ENCODE results near the gene KAZN.
A peak's percentile ranks its signal among the peaks of the same experiment; 100 is the strongest.

The KAZN gene

DNA sequence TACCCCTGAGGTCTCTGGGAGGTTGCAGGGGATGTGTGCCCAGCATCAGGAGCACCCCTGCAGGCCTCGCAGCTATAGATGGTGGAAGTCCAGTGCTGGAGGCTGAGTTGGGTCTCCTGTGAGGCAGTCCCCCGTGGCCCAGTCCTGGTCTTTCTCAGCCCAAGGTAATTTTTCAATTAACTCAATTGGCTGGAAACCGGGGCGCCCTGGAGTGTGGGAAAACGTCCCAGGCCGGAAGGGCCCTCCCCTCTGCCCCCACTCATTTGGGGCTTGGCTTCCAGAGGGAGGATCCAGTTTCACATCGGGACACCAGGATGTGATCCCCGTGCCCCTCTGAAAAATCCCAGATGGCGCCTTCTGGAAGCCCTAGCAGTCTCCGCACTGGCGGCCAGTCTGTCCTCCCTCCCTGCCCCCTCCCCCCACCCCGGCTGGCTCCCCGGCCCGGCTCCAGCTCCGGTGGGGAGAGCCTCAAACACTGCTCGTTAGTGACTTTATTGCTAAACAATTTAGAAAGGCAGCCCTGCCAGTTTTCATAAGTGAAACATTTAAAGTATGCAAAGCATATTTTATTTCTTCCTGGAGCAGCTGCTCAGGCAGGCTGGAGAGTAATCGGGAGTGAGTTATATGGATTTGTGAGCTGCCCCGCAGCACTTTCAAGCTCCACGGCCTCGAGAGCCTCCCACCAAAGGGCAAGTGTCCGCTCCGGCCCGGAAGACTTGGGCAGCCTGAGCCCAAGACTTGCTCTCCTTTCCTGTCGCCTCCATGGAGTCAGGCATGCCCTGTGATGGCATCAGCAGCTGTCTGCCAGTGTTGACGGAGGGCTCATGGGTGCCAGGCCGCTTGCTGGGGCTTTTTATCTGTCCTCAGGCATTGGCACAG, 346.9 kb downstream of the KAZN start:
- DNase-seq (ENCODE audit: low read depth), result peak; percentile 74
- H3K4me3 ChIP-seq (replicated peaks; ENCODE audit: low read depth, low read length), result peak overlapping the region; percentile 19
- TF ChIP-seq, protein P1, sequence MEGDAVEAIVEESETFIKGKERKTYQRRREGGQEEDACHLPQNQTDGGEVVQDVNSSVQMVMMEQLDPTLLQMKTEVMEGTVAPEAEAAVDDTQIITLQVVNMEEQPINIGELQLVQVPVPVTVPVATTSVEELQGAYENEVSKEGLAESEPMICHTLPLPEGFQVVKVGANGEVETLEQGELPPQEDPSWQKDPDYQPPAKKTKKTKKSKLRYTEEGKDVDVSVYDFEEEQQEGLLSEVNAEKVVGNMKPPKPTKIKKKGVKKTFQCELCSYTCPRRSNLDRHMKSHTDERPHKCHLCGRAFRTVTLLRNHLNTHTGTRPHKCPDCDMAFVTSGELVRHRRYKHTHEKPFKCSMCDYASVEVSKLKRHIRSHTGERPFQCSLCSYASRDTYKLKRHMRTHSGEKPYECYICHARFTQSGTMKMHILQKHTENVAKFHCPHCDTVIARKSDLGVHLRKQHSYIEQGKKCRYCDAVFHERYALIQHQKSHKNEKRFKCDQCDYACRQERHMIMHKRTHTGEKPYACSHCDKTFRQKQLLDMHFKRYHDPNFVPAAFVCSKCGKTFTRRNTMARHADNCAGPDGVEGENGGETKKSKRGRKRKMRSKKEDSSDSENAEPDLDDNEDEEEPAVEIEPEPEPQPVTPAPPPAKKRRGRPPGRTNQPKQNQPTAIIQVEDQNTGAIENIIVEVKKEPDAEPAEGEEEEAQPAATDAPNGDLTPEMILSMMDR (IDR thresholded peaks at IDR 0.05; ENCODE audit: low read length, missing control alignments), result no peak

DNA sequence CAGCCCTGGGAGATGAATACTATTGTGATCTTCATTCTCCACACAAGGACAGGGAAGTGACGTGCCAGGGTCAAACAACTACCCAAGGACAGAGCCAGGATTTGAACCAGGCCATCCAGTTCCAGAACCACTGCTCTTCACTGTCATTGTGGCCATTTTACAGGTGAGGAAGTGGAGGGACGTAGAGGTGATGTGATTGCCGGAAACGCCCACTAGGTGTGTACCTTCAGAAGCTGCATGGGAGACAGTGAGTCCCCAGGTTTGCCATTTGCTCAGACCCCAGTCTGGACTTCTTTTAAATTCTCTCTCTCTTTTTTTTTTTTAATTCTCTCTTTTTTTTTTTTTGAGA, 347.5 kb downstream of the KAZN start:
- TF ChIP-seq, protein P1 (IDR thresholded peaks at IDR 0.05; ENCODE audit: low read length, missing control alignments), result no peak
- DNase-seq (ENCODE audit: low read depth), result no peak
- no peak overlapping the region for H3K4me3 ChIP-seq (replicated peaks; ENCODE audit: low read depth, low read length)

GRCh38 chr1:14946684-14947238, 348.3 kb downstream of the KAZN start:
- peak; percentile 46 for DNase-seq (ENCODE audit: low read depth)
- TF ChIP-seq, protein P1 (IDR thresholded peaks at IDR 0.05; ENCODE audit: low read length, missing control alignments), result no peak
- no peak overlapping the region for H3K4me3 ChIP-seq (replicated peaks; ENCODE audit: low read depth, low read length)

GRCh38 chr1:14947421-14947820, 348.9 kb downstream of the KAZN start:
- TF ChIP-seq, protein P1 (IDR thresholded peaks at IDR 0.05; ENCODE audit: low read length, missing control alignments), result no peak
- no peak for DNase-seq (ENCODE audit: low read depth)
- no peak overlapping the region for H3K4me3 ChIP-seq (replicated peaks; ENCODE audit: low read depth, low read length)

GRCh38 chr1:14948112-14948652, 349.7 kb downstream of the KAZN start:
- DNase-seq (ENCODE audit: low read depth), result no peak
- TF ChIP-seq, protein P1 (IDR thresholded peaks at IDR 0.05; ENCODE audit: low read length, missing control alignments), result no peak
- no peak overlapping the region for H3K4me3 ChIP-seq (replicated peaks; ENCODE audit: low read depth, low read length)

- no peak overlapping the region for H3K4me3 ChIP-seq (replicated peaks; ENCODE audit: low read depth, low read length)
- DNase-seq (ENCODE audit: low read depth), result no peak
- TF ChIP-seq, protein P1 (IDR thresholded peaks at IDR 0.05; ENCODE audit: low read length, missing control alignments), result no peak
Measured at GRCh38 chr1:14949270-14949835, 350.9 kb downstream of the KAZN start.

All from fibroblast of pulmonary artery (primary cell).